CD4-positive, alpha-beta T cell treated with Interleukin-1 beta for 1 hour (primary cell): Measurements from ENCODE around the gene GGPS1.
"Not testable (repeated sequence)": the region's sequence is repeated elsewhere in the genome, so short reads cannot be mapped to it uniquely, and the experiment has no call there.

Experiments used
- DNase-seq, 2 donors: peaks; one replicate each; pipeline ENCODE4 v3.0.0-alpha.2; 2020 to 2022

Gene GGPS1

GRCh38 chr1:235307158-235308124 lies 20.9 kb upstream of the GGPS1 start:
- no peak for DNase-seq

- not testable (repeated sequence) for DNase-seq
Measured at GRCh38 chr1:235309206-235309605, 19.2 kb upstream of the GGPS1 start.

- DNase-seq, result no peak
Measured at GRCh38 chr1:235313262-235313661, 15.1 kb upstream of the GGPS1 start.

- no peak for DNase-seq
Measured at GRCh38 chr1:235313931-235314678, 14.3 kb upstream of the GGPS1 start.

- DNase-seq, result no peak
Measured at GRCh38 chr1:235315173-235315572, 13.2 kb upstream of the GGPS1 start.

- DNase-seq, result no peak
Measured at GRCh38 chr1:235315735-235316134, 12.6 kb upstream of the GGPS1 start.

GRCh38 chr1:235317168-235317567 lies 11.2 kb upstream of the GGPS1 start:
- DNase-seq, result no peak

- no peak for DNase-seq
Measured at GRCh38 chr1:235319255-235319654, 9.1 kb upstream of the GGPS1 start.

- no peak for DNase-seq
Measured at GRCh38 chr1:235320521-235321179, 7.7 kb upstream of the GGPS1 start.

- no peak for DNase-seq
Measured at GRCh38 chr1:235324296-235324695, 4.1 kb upstream of the GGPS1 start.

- DNase-seq, result no peak
Measured at GRCh38 chr1:235325139-235325538, 3.2 kb upstream of the GGPS1 start.

GRCh38 chr1:235325854-235326253 lies 2.5 kb upstream of the GGPS1 start:
- DNase-seq, result no peak

GRCh38 chr1:235326719-235327558 lies 1.4 kb upstream of the GGPS1 start:
- peak; percentile 68 to 71 for DNase-seq

- DNase-seq, result no peak
Measured at GRCh38 chr1:235327559-235328270, 655 bp upstream of the GGPS1 start, which contains the start of gene ARID4B. TSS of gene ARID4B (minus strand) at chr1:235328179. CDS start at chr1:235326919, 1,260 bp downstream.

GRCh38 chr1:235329139-235329902 lies 951 bp downstream of the GGPS1 start:
- peak; percentile 58 to 65 for DNase-seq

GRCh38 chr1:235330918-235331285 lies 2.5 kb downstream of the GGPS1 start:
- no peak for DNase-seq

GRCh38 chr1:235331401-235331800 lies 3.0 kb downstream of the GGPS1 start:
- DNase-seq, result no peak

GRCh38 chr1:235336903-235337302 lies 8.5 kb downstream of the GGPS1 start:
- peak in 1 of 2 donors; percentile 61 for DNase-seq

GRCh38 chr1:235339746-235340145 lies 11.4 kb downstream of the GGPS1 start:
- DNase-seq, result no peak

GRCh38 chr1:235341334-235341733 lies 13.0 kb downstream of the GGPS1 start:
- DNase-seq, result no peak

GRCh38 chr1:235342039-235342438 lies 13.7 kb downstream of the GGPS1 start:
- no peak for DNase-seq
